Measurements from ENCODE around the gene CNTNAP2.
"Not testable (repeated sequence)": the region's sequence is repeated elsewhere in the genome, so short reads cannot be mapped to it uniquely, and the experiment has no call there.

The CNTNAP2 gene

DNA sequence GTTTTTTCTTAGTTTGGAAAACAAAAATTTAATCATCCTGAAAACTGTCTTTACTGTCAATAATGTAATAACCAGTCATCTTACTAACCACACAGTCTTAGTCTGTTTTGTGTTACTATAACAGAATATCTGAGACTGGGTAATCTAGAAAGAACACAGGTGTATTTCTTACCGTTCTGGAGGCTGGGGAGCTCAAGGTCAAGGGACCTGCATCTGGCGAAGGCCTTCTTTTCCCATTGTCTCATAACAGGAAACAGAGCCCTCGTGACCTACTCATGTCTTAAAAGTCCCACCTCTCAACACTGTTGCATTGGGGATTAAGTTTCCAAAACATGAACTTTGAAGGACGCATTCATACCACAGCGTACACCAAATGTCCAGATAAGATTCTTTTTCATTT, 932.3 kb downstream of the CNTNAP2 start:
- DNase-seq = no peak

GRCh38 chr7:147052818-147053217, 936.2 kb downstream of the CNTNAP2 start:
- no peak for DNase-seq

- no peak for DNase-seq
Observed at GRCh38 chr7:147053746-147054145, 937.1 kb downstream of the CNTNAP2 start.

GRCh38 chr7:147060070-147060469, 943.5 kb downstream of the CNTNAP2 start:
- DNase-seq = no peak

- DNase-seq = no peak
Observed at GRCh38 chr7:147062897-147063296, 946.3 kb downstream of the CNTNAP2 start.

DNA sequence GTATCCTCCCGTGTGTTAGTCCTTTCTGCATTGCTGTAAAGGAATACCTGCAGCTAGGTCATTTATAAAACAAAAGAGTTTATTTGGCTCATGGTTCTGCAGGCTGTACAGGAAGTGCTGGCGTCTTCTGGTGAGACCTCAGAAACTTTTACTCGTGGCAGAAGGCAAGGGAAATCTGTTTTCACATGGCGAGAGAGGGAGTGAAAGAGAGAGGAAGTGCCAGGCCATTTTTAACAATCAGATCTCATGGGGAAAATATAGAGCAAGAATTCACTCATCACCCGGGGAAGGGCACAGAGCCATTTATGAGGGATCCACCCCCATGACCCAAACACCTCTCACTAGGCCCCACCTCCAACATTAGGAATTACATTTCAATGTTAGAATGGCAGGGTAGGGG, 952.2 kb downstream of the CNTNAP2 start:
- DNase-seq = no peak

GRCh38 chr7:147069771-147070170, 953.2 kb downstream of the CNTNAP2 start:
- no peak for DNase-seq

DNA sequence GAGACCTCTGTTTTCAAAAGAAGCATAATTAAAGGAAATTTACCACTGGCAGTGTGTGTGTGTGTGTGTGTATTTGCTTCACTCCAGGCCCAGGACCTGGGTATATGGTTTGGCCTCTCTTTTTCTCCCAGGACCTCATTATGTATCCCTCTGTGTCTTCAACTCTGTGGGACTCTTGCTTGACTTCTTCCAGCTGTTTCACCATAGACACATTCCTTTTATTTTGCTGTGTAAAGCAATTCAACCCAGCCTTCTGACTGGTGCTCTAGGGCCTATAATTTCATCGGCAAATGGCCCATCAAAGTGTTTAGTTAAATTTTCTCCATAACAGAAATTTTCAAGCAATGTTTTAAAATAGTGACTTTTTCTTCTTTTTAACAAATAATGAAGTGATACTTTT, 954.3 kb downstream of the CNTNAP2 start:
- no peak for DNase-seq

- DNase-seq = no peak
Observed at GRCh38 chr7:147071536-147071935, 954.9 kb downstream of the CNTNAP2 start.

- DNase-seq = no peak
Observed at GRCh38 chr7:147078312-147078711, 961.7 kb downstream of the CNTNAP2 start.

DNA sequence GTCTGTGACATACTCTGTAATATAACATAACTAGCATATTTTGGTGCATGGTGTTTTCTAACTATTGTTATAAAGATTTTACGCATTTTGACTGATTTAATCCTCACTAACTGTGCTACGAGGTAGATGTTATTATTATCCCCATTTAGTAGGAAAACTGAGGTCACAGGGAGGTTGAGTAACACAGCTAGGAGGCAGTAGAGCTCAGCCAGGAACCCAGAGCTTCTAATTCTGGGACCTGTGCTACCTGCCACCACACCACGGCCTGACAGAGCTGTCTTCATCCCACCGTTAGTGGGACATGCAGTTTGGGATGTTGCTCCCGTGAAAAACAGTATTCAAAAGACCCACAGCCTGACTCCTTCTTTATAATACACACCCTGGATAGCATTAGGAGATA, 962.5 kb downstream of the CNTNAP2 start:
- no peak for DNase-seq

- no peak for DNase-seq
Observed at GRCh38 chr7:147079921-147080420, 963.4 kb downstream of the CNTNAP2 start.

- DNase-seq = no peak
Observed at GRCh38 chr7:147081117-147081516, 964.5 kb downstream of the CNTNAP2 start.

GRCh38 chr7:147089051-147089461, 972.5 kb downstream of the CNTNAP2 start:
- peak; percentile 30 for DNase-seq

- DNase-seq = no peak
Observed at GRCh38 chr7:147089608-147090007, 973.0 kb downstream of the CNTNAP2 start.

DNA sequence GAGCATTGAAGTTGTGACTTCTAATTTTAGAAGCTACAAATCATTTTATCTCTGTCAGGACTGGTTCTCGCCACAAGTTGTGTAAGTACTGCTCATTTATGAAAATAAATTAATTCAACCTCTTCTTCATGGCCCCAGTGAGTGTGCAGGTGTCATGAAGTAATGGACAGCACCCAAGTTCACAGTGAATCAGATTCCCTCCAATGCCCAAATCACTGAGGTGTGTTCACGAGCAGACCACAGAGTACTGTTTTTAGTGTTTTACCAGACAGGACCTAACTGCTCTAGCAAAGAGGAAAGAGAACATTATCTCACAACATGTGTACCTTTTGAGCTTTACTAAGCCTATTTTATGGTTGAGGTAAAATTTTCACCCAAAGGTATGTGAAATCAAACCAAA, 980.0 kb downstream of the CNTNAP2 start:
- no peak for DNase-seq

GRCh38 chr7:147103224-147103623, 986.6 kb downstream of the CNTNAP2 start:
- DNase-seq = no peak

DNA sequence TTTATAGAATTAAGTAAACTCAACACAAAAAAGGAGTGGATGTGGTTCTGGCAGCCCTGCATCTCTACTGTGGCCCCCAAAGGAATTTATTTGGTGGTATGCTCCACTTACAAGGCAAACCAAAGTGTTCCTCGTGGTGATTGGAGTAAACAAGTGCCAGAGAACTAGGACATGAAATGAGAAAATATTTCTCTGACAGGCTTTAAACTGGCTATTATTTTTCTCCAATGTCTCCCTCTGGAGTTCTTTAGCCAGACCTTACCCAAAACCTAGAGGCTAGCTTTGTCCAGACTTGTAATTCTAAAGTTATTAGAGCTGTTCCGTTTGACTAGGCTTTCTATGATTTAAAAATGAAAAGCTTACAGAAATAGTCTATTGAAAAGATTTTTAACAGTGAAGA, 990.1 kb downstream of the CNTNAP2 start:
- no peak for DNase-seq

- not testable (repeated sequence) for DNase-seq
Observed at GRCh38 chr7:147114525-147114924, 997.9 kb downstream of the CNTNAP2 start.

DNA sequence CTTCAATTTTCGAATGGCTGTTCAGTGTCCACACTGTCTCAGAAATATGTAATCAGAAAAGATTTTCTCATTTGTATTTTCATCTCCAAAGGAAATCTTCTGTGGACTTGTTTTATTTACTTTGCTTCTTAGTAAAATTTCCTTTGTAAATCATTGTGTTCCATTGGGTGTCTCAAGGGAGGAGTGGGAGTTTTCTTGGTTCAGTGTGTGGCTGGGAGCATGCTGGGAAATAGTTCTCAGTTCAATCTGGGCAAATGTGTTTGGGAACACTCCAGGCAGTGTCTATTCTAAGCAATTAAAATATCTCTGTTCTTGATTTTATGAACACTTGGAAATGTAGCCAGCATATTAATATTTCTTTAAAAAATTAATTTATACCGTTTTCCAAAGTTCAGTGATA, 1019.8 kb downstream of the CNTNAP2 start:
- DNase-seq = no peak

- DNase-seq = no peak
Observed at GRCh38 chr7:147145194-147145593, 1028.6 kb downstream of the CNTNAP2 start.

DNA sequence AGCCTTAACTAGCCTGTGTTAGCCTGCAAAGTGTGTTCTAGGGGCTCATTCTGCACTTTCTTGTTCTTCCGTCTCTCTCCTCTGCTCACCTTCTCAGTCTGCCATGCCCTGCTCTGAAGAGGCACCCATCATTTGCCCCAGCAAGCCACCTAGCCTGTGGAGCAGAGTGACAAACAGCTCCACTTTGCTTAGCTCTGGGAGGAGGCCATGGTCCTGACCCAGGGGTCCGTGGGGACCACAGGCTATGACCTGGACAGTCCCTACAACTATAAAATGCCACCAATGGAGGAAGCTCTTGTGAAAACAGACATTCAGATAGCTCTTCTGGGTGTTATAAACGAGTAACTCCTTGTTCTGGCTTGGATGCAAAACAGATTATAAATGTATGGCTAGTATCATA, 1029.6 kb downstream of the CNTNAP2 start:
- no peak for DNase-seq

GRCh38 chr7:147151661-147152060, 1035.1 kb downstream of the CNTNAP2 start:
- no peak for DNase-seq

- no peak for DNase-seq
Observed at GRCh38 chr7:147153571-147153970, 1037.0 kb downstream of the CNTNAP2 start.

DNA sequence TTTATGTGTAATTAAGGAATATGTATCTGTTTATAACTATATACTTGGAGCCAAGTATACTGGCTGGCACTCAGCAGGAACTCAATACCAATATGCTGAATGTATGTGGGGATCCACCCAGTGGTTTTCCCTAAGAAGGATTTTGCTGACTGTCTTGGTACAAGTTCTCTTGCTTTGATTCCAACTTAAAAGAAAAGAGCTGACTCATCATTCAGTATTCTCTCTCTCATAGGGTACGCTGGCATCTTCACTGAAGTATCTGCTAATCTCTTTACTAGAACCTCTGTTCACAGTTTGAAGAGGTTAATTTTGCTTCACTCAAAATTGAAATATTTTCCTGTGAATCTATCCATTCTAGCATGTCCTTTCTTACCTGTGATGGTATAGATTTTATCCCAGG, 1044.8 kb downstream of the CNTNAP2 start:
- no peak for DNase-seq
